ENCODE results near the gene CACTIN.

Gene CACTIN

GRCh38 chr19:3646336-3647092 lies 19.9 kb upstream of the CACTIN start:
- TF ChIP-seq CTCF (conservative IDR thresholded peaks at IDR 0.05): no peak
- H3K27ac ChIP-seq: no peak overlapping the region

- TF ChIP-seq CTCF (conservative IDR thresholded peaks at IDR 0.05): no peak
- H3K27ac ChIP-seq: no peak overlapping the region
These were observed 19.1 kb upstream of the CACTIN start for GRCh38 chr19:3645726-3646125.

GRCh38 chr19:3645067-3645396 lies 18.4 kb upstream of the CACTIN start:
- no peak overlapping the region for H3K27ac ChIP-seq
- no peak for TF ChIP-seq CTCF (conservative IDR thresholded peaks at IDR 0.05)

GRCh38 chr19:3644351-3645066 lies 17.9 kb upstream of the CACTIN start:
- H3K27ac ChIP-seq: no peak overlapping the region
- no peak for TF ChIP-seq CTCF (conservative IDR thresholded peaks at IDR 0.05)

- TF ChIP-seq CTCF (conservative IDR thresholded peaks at IDR 0.05): no peak
- H3K27ac ChIP-seq: no peak overlapping the region
These were observed 17.2 kb upstream of the CACTIN start for GRCh38 chr19:3643674-3644313.

GRCh38 chr19:3642987-3643673 lies 16.5 kb upstream of the CACTIN start:
- H3K27ac ChIP-seq: no peak overlapping the region
- TF ChIP-seq CTCF (conservative IDR thresholded peaks at IDR 0.05): no peak

GRCh38 chr19:3642296-3642695 lies 15.7 kb upstream of the CACTIN start:
- no peak overlapping the region for H3K27ac ChIP-seq
- no peak for TF ChIP-seq CTCF (conservative IDR thresholded peaks at IDR 0.05)
